ENCODE results near the gene RNF13.

GRCh38 chr3:149959443-149959842 lies 146.4 kb downstream of the RNF13 start:
- TF ChIP-seq CTCF (IDR thresholded peaks at IDR 0.05) = no peak
- TF ChIP-seq EZH2 (IDR thresholded peaks at IDR 0.05; ENCODE audit: borderline replicate concordance, insufficient read depth, low read depth, low read length, poor library complexity, severe bottlenecking) = no peak
